ENCODE data around the gene TRMT11.

Gene TRMT11

DNA sequence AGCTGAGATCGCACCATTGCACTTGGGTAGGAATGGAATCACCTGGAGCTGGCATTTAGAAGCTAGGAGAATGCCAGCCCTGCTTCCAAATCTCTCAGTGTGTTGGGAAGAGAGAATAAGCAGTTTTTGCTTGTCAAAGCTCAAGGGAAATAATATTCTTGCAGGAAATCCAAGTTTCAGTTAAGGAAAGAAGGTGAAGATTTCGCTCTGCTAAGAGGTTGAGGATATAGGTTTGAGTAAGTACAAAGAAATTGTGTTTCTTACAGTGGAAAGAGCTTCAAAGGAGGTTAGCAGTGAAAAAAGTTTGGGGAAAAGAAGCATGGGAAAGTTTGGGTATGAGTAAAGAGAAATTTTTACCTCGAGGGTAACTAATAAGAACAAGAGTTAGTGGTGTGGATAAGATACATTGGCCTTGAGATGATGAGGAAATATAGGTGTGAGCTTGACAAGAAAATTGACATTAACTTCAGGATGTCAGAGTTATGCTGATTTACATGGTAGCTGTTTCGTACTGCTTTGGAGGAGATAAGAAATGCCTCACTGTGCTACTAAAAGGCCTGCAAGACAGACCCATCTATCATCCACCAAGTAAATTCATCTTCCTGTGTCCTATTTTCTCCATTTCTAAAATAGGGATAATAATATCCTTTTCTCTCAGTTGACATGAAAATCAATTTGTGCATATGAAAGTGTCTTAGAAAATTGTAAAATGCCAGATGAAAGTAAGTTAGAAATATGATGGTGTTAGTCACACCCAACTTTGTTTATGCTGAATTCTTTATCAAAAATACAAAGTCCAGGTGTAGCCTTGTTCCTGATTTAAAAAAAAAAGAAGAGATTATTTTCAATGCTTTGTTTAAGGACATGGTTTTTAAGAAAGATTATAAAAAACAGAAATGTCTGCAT lies 42.6 kb upstream of the TRMT11 start:
- Histone ChIP-seq H3K4me3 (ENCODE audit: low read depth, low read length) (no peak overlapping the region), H3K36me3 (replicated peaks) (no peaks in the 10 kb centered on the region), H3K27ac (peak overlapping the region; percentile 99), H3K27me3 (replicated peaks) (no peaks in the 10 kb centered on the region)
- DNase-seq, result no peak
- in situ Hi-C loops (cut with HindIII; ENCODE audit: low pct_ligation_motif_present, low sequenced_read_pairs), result no loop called here
- TF ChIP-seq, protein P1, sequence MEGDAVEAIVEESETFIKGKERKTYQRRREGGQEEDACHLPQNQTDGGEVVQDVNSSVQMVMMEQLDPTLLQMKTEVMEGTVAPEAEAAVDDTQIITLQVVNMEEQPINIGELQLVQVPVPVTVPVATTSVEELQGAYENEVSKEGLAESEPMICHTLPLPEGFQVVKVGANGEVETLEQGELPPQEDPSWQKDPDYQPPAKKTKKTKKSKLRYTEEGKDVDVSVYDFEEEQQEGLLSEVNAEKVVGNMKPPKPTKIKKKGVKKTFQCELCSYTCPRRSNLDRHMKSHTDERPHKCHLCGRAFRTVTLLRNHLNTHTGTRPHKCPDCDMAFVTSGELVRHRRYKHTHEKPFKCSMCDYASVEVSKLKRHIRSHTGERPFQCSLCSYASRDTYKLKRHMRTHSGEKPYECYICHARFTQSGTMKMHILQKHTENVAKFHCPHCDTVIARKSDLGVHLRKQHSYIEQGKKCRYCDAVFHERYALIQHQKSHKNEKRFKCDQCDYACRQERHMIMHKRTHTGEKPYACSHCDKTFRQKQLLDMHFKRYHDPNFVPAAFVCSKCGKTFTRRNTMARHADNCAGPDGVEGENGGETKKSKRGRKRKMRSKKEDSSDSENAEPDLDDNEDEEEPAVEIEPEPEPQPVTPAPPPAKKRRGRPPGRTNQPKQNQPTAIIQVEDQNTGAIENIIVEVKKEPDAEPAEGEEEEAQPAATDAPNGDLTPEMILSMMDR (IDR thresholded peaks at IDR 0.05; ENCODE audit: low read depth, low read length, missing control alignments), result no peak

DNA sequence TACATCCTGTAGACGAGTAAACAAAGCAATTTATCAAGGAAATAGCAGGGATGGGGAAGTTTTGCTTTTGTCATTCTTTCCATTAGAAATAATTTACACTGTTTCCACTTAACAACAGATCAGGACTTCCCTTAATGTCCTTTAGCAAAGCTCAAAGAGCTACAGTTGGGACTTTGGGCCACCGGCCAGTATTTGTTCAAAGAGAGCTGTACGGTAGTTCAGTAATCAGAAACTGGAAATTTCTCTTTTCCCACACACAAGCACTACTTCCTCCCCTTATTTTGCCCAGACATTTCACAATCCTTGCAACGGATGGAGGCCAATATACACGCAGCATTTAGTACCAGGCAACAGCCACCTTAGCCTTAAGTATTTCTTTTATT lies 41.9 kb upstream of the TRMT11 start:
- peak; percentile 78 for DNase-seq
- TF ChIP-seq, protein P1 (IDR thresholded peaks at IDR 0.05; ENCODE audit: low read depth, low read length, missing control alignments), result no peak
- H3K36me3 ChIP-seq (replicated peaks), result no peaks in the 10 kb centered on the region
- H3K27me3 ChIP-seq (replicated peaks), result no peaks in the 10 kb centered on the region
- H3K4me3 ChIP-seq (ENCODE audit: low read depth, low read length), result no peak overlapping the region
- peak overlapping the region; percentile 99 for H3K27ac ChIP-seq
- in situ Hi-C loops (cut with HindIII; ENCODE audit: low pct_ligation_motif_present, low sequenced_read_pairs), result no loop called here

DNA sequence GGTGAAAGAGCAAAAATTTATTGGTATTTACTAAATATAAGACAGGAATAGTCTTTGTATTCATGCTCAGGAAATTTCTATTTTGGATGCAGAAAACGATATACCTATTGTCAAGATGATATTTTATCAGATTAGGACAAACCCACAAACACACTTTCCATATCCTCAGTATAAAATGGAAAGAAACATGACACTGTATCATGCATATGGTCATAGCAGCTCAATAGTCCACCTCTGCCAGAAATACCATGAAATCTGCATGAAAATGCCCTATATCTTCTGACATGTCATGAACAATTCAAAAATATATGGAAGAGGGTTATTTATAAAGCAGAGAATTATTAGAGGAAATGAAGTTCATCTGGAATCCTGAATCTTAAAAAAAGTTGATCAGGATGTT lies 41.4 kb upstream of the TRMT11 start:
- Histone ChIP-seq H3K27ac (peak overlapping the region; percentile 99), H3K36me3 (replicated peaks) (no peaks in the 10 kb centered on the region), H3K27me3 (replicated peaks) (no peaks in the 10 kb centered on the region), H3K4me3 (ENCODE audit: low read depth, low read length) (no peak overlapping the region)
- no peak for DNase-seq
- TF ChIP-seq, protein P1 (IDR thresholded peaks at IDR 0.05; ENCODE audit: low read depth, low read length, missing control alignments), result no peak
- in situ Hi-C loops (cut with HindIII; ENCODE audit: low pct_ligation_motif_present, low sequenced_read_pairs), result no loop called here

DNA sequence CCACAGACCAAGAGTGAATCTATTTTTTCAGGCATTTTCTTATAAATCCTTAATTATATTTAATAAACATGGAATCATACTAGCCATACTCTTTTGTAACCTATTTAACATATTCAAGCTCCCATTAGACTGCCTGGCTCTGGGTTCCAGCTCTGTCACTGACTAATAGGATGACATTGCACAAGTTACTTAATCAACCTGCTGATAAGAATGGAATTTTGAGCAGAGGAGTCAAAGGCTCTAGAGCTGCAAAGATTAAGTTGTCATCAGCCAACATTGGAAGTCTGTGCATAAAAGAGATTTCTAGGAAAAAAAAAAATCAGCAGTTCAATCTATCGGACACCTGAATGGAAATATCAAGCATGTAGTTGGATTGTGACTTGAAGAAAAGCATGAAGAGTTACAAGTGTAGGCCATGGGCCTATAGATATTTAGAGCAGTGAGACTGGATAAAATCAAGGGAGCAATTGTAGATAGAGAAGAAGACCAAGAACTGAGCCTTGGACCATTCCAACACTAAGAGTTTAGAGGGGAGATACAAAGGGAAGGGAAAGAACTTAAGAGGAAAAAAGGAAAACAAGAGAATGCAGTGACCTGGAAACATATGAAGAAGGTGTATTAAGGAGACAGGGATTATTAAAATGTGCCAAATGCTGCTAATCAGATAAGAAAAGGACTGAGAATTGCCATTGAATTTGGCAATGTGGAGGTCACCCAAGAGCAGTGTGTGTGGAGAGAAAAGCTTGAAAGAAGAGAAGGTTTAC lies 40.8 kb upstream of the TRMT11 start:
- Histone ChIP-seq H3K27me3 (replicated peaks) (no peaks in the 10 kb centered on the region), H3K36me3 (replicated peaks) (no peaks in the 10 kb centered on the region), H3K4me3 (ENCODE audit: low read depth, low read length) (no peak overlapping the region), H3K27ac (peak overlapping the region; percentile 99)
- TF ChIP-seq, protein P1 (IDR thresholded peaks at IDR 0.05; ENCODE audit: low read depth, low read length, missing control alignments), result no peak
- peak; percentile 88 for DNase-seq
- in situ Hi-C loops (cut with HindIII; ENCODE audit: low pct_ligation_motif_present, low sequenced_read_pairs), result no loop called here

DNA sequence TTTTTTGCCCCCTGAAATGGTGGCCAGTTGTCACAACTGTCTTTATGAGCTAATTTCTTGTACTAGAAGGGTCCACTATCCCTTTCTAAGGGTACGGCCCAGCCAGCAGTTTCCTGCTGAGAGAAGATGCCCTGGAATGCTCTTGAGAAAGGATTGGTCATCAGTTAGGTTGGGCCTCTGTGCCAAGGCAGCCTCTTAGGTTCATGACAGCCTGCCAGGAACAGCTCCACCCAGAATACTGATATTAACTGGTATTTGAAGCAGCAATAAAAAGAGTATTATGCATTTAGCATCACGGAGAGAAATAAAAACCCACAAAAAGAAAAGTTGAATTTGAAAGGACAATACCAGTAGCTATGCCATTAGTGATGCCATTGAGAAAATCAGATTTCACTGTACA lies 38.7 kb upstream of the TRMT11 start:
- in situ Hi-C loops (cut with HindIII; ENCODE audit: low pct_ligation_motif_present, low sequenced_read_pairs), result no loop called here
- Histone ChIP-seq H3K4me3 (ENCODE audit: low read depth, low read length) (no peak overlapping the region), H3K27me3 (replicated peaks) (no peaks in the 10 kb centered on the region), H3K27ac (peak overlapping the region; percentile 99), H3K36me3 (replicated peaks) (no peaks in the 10 kb centered on the region)
- peak; percentile 55 for DNase-seq
- TF ChIP-seq, protein P1 (IDR thresholded peaks at IDR 0.05; ENCODE audit: low read depth, low read length, missing control alignments), result no peak
